Frontal cortex (tissue), 4 donors: ENCODE measurements around the gene DCLK1. TPM values are rescaled to one million over a fixed set of nuclear protein-coding genes. Genes with fewer than 3 reads are reported as not detected.
A peak's percentile ranks its signal among the peaks of the same experiment; 100 is the strongest.
"Not testable (repeated sequence)": the region's sequence is repeated elsewhere in the genome, so short reads cannot be mapped to it uniquely, and the experiment has no call there.

ENCODE experiments used
- DNase-seq, 2 donors: peaks; one replicate each; pipeline ENCODE4 v3.0.0; 2012; ENCODE audit warnings: low spot score in 2 of 2
- FAIRE-seq: peaks from 2 replicates; lab custom pipeline; 2012; peaks lifted over from hg19 to GRCh38; lab: Jason Lieb, UNC
- total RNA-seq: library from RNA; depleted of rRNA; stranded (reverse); fragments of >200 nt; gene quantifications from one replicate; pipeline ENCODE4 v1.2.3, GENCODE V29; 2014
- donor health status: control.
- donor health status: control.
- donor health status: control.

DCLK1 gene
- total RNA-seq, 1 donor from 2014 or later, result 263 TPM

- FAIRE-seq, result no peak
- no peak for DNase-seq
Observed at GRCh38 chr13:36089130-36089647, 42.0 kb downstream of the DCLK1 start.

GRCh38 chr13:36088463-36088862, 42.7 kb downstream of the DCLK1 start:
- no peak for DNase-seq
- FAIRE-seq, result no peak

DNA sequence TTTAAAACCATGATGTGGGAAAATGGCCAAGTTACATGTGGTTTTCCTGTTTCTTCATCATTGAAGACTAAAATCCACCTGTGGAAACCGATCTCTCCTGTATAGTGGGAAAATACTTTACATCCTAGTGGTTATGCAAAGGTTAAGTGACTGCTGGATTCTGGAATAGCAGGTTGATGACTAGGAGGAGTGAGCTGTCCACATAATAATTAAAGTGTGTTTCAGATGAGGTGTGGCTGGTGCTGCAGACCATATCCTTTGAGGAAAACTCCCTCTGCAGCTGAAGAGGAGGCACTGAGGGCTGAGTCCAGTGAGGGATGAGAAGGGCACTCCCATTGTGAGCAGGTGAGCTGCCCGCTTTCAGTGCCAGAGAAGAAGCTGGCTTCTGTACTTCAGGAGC, 43.2 kb downstream of the DCLK1 start:
- FAIRE-seq, result no peak
- DNase-seq, result no peak

DNA sequence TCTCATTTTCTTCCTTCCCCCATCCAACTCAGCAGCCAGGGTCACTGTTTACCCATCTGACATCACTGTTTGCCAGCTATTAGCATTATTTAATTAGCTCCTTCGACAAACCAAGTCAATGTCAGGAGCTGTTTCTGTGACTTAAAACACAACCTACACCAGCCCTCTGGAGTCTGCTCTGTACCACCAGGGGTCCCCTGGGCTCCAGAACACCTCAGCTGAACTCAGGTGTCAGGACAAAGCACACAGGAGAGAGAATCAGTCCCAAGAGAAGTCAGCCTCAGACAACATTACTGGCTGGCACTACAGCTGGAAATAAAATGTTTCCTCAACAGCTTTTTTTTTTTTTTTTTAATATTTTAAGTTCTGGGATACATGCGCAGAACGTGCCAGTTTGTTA, 45.1 kb downstream of the DCLK1 start:
- FAIRE-seq (no peak), DNase-seq (no peak)

- DNase-seq, result no peak
- no peak for FAIRE-seq
Observed at GRCh38 chr13:36084131-36084530, 47.1 kb downstream of the DCLK1 start.

- FAIRE-seq, result no peak
Observed at GRCh38 chr13:36082806-36083205, 48.4 kb downstream of the DCLK1 start.

DNA sequence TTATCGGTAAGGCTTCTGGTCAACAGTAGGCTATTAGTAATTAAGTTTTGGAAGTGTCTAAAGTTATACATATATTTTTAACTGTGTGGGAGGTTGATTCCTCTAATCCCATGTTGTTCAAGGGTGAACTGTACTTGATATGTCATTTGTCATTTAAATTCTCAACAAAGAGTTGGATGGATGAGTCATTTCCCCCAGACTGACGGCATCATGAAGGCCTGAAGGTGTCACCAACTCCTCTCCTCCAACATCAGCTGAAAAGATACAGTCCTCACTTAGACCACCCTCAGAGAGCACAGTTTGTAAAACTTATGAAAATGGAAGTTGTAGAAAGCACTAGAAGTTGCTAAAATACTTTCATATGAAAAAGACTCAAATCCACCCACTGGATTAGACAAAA, 48.8 kb downstream of the DCLK1 start:
- no peak for FAIRE-seq
- no peak for DNase-seq

More at GRCh38 chr13:36082806-36083205, 48.4 kb downstream of the DCLK1 start:
- no peak for DNase-seq

DNA sequence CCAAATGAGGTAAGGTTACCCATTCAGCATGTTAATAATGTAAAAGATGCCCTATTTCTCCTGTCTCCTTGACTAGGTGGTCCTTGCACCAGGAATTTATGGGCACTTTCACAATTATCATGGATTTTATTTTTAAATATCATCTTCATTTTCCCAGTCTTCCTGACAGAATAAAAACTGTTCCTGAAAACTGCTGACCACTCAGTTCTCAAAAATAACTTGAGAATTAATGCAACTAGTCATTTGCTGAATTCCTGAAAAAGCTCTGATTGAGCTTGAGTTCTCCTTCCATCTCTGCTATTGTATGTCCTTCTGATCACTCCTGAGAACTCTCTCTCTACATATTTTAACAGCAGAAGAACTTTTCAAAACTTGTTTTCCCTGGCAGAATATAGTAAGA, 55.0 kb downstream of the DCLK1 start:
- DNase-seq (no peak), FAIRE-seq (no peak)

GRCh38 chr13:36074659-36075058, 56.5 kb downstream of the DCLK1 start:
- FAIRE-seq (no peak), DNase-seq (peak in 1 of 2 donors; percentile 12)

- FAIRE-seq, result no peak
- DNase-seq, result no peak
Observed at GRCh38 chr13:36072152-36072935, 58.8 kb downstream of the DCLK1 start.

DNA sequence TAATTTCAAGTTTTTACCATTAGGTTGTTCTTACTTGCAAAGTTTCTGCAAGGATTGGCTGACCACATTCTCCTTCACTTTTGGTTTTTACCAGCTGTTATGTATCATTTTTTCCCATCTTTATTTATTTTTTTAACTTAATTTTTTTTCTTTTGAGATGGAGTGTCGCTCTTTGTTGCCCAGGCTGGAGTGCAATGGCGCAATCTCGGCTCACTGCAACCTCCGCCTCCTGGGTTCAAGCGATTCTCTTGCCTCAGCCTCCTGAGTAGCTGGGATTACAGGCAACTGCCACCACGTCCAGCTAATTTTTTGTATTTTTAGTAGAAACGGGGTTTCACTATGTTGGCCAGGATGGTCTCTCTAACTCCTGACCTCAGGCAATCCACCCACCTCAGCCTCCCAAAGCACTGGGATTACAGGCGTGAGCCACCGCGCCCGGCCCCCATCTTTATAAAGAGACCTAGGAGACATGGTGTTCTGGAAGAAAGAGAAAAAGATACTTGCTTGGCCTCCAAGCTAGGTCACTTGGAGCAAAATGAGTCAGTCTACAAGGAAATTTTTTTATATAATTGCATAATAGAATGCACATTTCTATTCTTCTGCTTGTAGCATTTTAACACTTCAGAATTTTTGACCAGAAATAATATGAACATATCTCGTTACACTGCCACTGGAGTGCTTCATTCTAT, 60.5 kb downstream of the DCLK1 start:
- DNase-seq, FAIRE-seq: not testable (repeated sequence)

- no peak for DNase-seq
- no peak for FAIRE-seq
Observed at GRCh38 chr13:36069881-36070366, 61.3 kb downstream of the DCLK1 start.

- DNase-seq, result no peak
- no peak for FAIRE-seq
Observed at GRCh38 chr13:36068991-36069390, 62.2 kb downstream of the DCLK1 start.

DNA sequence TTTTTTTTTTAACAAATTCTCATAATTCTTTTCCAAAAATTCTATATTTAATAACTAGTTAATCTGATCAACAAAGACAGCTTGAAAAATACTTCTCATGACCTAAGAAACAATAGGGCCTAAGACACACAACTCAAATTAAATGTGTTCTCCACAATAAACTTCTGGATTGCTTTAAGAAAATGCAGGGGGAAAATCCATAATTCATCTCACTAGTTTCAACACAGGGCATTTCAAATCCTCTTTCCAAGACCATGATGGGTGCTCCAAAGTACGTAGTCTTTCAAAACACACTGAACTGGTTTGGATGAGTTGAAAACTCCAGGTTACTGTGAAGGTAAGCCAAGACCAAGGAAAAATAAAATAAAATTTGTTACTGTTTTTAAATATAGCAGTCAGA, 62.6 kb downstream of the DCLK1 start:
- FAIRE-seq (no peak), DNase-seq (no peak)

- DNase-seq (no peak), FAIRE-seq (no peak)
Observed at GRCh38 chr13:36067746-36068381, 63.3 kb downstream of the DCLK1 start.

GRCh38 chr13:36062249-36062648, 68.9 kb downstream of the DCLK1 start:
- DNase-seq (no peak), FAIRE-seq (no peak)

- DNase-seq (no peak), FAIRE-seq (no peak)
Observed at GRCh38 chr13:36061621-36062020, 69.6 kb downstream of the DCLK1 start.

DNA sequence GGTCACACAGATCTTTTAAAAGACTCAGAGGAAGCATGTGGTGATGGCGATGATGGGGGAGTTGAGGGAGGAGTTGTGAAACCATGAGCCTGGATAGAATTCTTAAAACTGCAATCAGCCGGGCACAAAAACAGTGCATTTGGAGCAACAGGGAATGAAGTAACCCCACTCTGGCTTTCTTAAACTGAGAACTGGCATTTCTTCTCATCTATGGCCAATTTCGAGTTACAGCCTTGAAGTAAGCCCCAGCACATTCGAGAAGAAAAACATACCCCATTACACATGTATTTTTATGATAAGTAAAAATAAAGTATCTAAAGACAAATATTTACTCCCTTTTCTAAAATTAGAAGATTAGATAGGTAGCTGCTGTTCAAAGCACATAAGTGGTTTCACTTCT, 70.1 kb downstream of the DCLK1 start:
- FAIRE-seq, result no peak
- no peak for DNase-seq

GRCh38 chr13:36059321-36059720, 71.9 kb downstream of the DCLK1 start:
- DNase-seq, result no peak
- no peak for FAIRE-seq

DNA sequence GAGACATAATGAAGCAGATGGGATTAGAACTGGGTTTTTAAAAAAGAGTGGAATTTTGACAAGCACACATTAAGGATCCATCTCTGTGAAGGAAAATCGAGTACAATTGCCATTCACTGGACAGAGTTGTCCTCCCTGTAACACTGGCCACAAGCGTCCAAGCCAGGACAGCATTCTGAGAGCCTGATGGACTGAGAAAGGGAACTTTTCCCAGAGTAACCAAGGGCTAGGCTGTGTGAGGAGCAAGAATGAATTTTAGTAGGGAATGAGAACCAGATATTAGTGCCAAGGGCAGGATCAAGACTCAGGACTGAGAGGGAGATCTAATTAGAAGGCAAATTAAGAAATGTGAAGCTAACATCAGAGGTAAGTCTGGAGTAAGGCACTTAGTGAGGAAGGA, 73.1 kb downstream of the DCLK1 start:
- FAIRE-seq (no peak), DNase-seq (no peak)

- DNase-seq, result no peak
- FAIRE-seq, result no peak
Observed at GRCh38 chr13:36057547-36057946, 73.6 kb downstream of the DCLK1 start.
